ENCODE data around the gene ARHGEF33. TPM values are rescaled to one million over a fixed set of nuclear protein-coding genes. Genes with fewer than 3 reads are reported as not detected.

ARHGEF33 gene
- total RNA-seq, 1 experiment from 2014 or later, result 0.30 TPM

DNA sequence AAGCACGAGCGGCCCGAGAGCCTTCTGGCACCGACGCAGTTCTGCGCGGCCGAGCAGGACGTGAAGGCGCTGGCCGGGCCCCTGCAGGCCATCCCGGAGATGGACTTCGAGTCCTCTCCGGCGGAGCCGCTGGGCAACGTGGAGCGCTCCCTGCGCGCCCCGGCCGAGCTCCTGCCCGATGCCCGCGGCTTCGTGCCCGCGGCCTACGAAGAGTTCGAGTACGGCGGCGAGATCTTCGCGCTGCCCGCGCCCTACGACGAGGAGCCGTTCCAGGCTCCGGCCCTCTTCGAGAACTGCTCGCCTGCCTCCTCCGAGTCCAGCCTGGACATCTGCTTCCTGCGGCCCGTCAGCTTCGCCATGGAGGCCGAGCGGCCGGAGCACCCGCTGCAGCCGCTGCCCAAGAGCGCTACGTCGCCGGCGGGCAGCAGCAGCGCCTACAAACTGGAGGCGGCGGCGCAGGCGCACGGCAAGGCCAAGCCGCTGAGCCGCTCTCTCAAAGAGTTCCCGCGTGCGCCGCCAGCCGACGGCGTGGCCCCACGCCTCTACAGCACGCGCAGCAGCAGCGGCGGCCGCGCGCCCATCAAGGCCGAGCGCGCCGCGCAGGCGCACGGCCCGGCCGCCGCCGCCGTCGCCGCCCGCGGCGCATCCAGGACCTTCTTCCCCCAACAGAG lies 70.4 kb downstream of the ARHGEF33 start:
- BruUV-seq (replicated peaks), result no TSS peak
- Histone ChIP-seq H3K9me3 (ENCODE audit: control insufficient read depth in 1 of 2, insufficient read depth in 1 of 2, low read depth in 1 of 2, low read length in 2 of 2) (no peaks in the 10 kb centered on the region), H3K79me2 (ENCODE audit: insufficient read depth, low read length) (no peaks in the 10 kb centered on the region), H3K9me2 (ENCODE audit: insufficient read depth) (no peaks in the 10 kb centered on the region), H3K27ac (ENCODE audit: low read depth, low read length) (no peak overlapping the region), H3K9ac (ENCODE audit: low read length) (no peak overlapping the region), H3K4me2 (ENCODE audit: low read length) (no peak overlapping the region), H2AFZ (ENCODE audit: low read depth, low read length, poor library complexity, severe bottlenecking) (no peak overlapping the region), H3K4me1 (ENCODE audit: control insufficient read depth in 1 of 2, insufficient read depth in 2 of 2, low read length in 2 of 2) (no peaks in the 10 kb centered on the region), H3K4me3 (replicated peaks in 1 of 2; ENCODE audit: low read depth in 1 of 2, low read length in 2 of 2) (no peak overlapping the region), H3K36me3 (ENCODE audit: control insufficient read depth in 1 of 2, insufficient read depth in 2 of 2, low read length in 2 of 2) (no peaks in the 10 kb centered on the region), H3K27me3 (ENCODE audit: insufficient read depth, low read length) (no peaks in the 10 kb centered on the region), H4K20me1 (ENCODE audit: insufficient read depth) (no peaks in the 10 kb centered on the region)
- ChIA-PET CTCF (no interaction called here), RAD21 (ENCODE audit: low non-redundant PET in 1 of 2, low total read pairs in 2 of 2, uncharacterized antibody in 2 of 2, unreplicated experiment in 2 of 2) (no interaction called here), POLR2A (no interaction called here)
- ATAC-seq (no peak), DNase-seq (ENCODE audit: low read depth, low spot score) (no peak)
- TF ChIP-seq EZH2phosphoT487 (IDR thresholded peaks at IDR 0.05; ENCODE audit: borderline replicate concordance) (no peak), EZH2 (IDR thresholded peaks at IDR 0.05) (no peak), TCF7L2 (IDR thresholded peaks at IDR 0.05; ENCODE audit: borderline replicate concordance, extremely low read depth, insufficient read depth, insufficient read length) (no peak), POLR2A (IDR thresholded peaks at IDR 0.05; ENCODE audit: borderline replicate concordance, extremely low read depth, insufficient read depth, insufficient read length) (no peak), CBX3 (IDR thresholded peaks at IDR 0.05; ENCODE audit: low read depth) (no peak), ZNF274 (IDR thresholded peaks at IDR 0.05; ENCODE audit: low read depth, low read length) (no peak), SRF (IDR thresholded peaks at IDR 0.05; ENCODE audit: low read depth) (no peak), CEBPB (IDR thresholded peaks at IDR 0.05; ENCODE audit: low read depth) (no peak), JUND (IDR thresholded peaks at IDR 0.05) (no peak), SIN3A (IDR thresholded peaks at IDR 0.05; ENCODE audit: low read depth) (no peak)
- TF ChIP-seq, protein P1, sequence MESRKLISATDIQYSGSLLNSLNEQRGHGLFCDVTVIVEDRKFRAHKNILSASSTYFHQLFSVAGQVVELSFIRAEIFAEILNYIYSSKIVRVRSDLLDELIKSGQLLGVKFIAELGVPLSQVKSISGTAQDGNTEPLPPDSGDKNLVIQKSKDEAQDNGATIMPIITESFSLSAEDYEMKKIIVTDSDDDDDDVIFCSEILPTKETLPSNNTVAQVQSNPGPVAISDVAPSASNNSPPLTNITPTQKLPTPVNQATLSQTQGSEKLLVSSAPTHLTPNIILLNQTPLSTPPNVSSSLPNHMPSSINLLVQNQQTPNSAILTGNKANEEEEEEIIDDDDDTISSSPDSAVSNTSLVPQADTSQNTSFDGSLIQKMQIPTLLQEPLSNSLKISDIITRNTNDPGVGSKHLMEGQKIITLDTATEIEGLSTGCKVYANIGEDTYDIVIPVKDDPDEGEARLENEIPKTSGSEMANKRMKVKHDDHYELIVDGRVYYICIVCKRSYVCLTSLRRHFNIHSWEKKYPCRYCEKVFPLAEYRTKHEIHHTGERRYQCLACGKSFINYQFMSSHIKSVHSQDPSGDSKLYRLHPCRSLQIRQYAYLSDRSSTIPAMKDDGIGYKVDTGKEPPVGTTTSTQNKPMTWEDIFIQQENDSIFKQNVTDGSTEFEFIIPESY (IDR thresholded peaks at IDR 0.05; ENCODE audit: extremely low read depth, insufficient replicate concordance, low read length), result no peak
- intact Hi-C loops (cut with micrococcal nuclease), result no loop called here

Data from HCT116 (cell line).